Measurements from ENCODE around the gene MBD2. TPM values are rescaled to one million over a fixed set of nuclear protein-coding genes. Genes with fewer than 3 reads are reported as not detected.

MBD2 gene, protein sequence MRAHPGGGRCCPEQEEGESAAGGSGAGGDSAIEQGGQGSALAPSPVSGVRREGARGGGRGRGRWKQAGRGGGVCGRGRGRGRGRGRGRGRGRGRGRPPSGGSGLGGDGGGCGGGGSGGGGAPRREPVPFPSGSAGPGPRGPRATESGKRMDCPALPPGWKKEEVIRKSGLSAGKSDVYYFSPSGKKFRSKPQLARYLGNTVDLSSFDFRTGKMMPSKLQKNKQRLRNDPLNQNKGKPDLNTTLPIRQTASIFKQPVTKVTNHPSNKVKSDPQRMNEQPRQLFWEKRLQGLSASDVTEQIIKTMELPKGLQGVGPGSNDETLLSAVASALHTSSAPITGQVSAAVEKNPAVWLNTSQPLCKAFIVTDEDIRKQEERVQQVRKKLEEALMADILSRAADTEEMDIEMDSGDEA
- 10 to 100 TPM; 35.9 to 39.2 TPM for total RNA-seq
- polyA plus RNA-seq (2013, experiment 1 of 2), result 36.6 TPM
- polyA plus RNA-seq (2013, experiment 2 of 2), result 44.6 TPM
- long read RNA-seq, experiment 1, transcript MBD2-205 (3 exons, 1,182 nt), result major isoform, 9 of 20 reads
- long read RNA-seq, experiment 1, transcript MBD2-202 (3 exons, 1,237 nt), result minor isoform, 5 of 20 reads
- long read RNA-seq, experiment 1, partial matches to known transcripts, result 3 of 20 reads
- long read RNA-seq, experiment 1, other reads (novel, unspliced or antisense), result 3 of 20 reads
- long read RNA-seq, experiment 2, full-length matches to known transcripts, result 107 of 115 reads
- long read RNA-seq, experiment 2, partial matches to known transcripts, result 3 of 115 reads
- long read RNA-seq, experiment 2, other reads (novel, unspliced or antisense), result 5 of 115 reads
- long read RNA-seq, experiment 3, partial matches to known transcripts, result 0 of 2 reads
- long read RNA-seq, experiment 3, other reads (novel, unspliced or antisense), result 2 of 2 reads
- long read RNA-seq, experiment 4, result 0 reads

GRCh38 chr18:54224379-54225014 is at the start of gene MBD2:
Gene MBD2 (minus strand): TSS chr18:54224669. CDS start chr18:54224559, 110 bp downstream.
- 0 to 1% methylated on average over 1 to 66 of the region's 66 CpGs for WGBS, 2 experiments (ENCODE audit: insufficient coverage in 1 of 2, insufficient read length in 1 of 2)
- Histone ChIP-seq H3K9me3 (ENCODE audit: control insufficient read depth, low read length) (no peaks in the 10 kb centered on the region), H3K36me3 (ENCODE audit: control insufficient read depth, insufficient read depth, low read length) (peaks cover 5% of the 10 kb centered on the region), H3K4me1 (ENCODE audit: control insufficient read depth, insufficient read depth, low read length) (peaks cover 8% of the 10 kb centered on the region), H3K27me3 (ENCODE audit: control insufficient read depth, insufficient read depth, low read length, poor library complexity, severe bottlenecking) (no peaks in the 10 kb centered on the region), H3K27ac (ENCODE audit: low read depth, low read length) (no peak within 1 kb of the TSS), H3K9ac (ENCODE audit: extremely low read depth, low read length, poor library complexity, severe bottlenecking) (no peak within 1 kb of the TSS), H3K4me3 (ENCODE audit: low read length) (peak within 1 kb of the TSS; percentile 88)
- DNase-seq, result peak; percentile 98
- Mint-ChIP-seq H3K4me1 (peaks cover 46% of the 10 kb centered on the region), H3K27ac (peak within 1 kb of the TSS; percentile 93), H3K27me3 (ENCODE audit: insufficient read depth) (no peaks in the 10 kb centered on the region), H3K9me3 (no peaks in the 10 kb centered on the region), H3K4me3 (peak within 1 kb of the TSS; percentile 87), H3K36me3 (ENCODE audit: low read depth) (peaks cover 14% of the 10 kb centered on the region)
- peak; percentile 45 for TF ChIP-seq CTCF (conservative IDR thresholded peaks at IDR 0.05)

GRCh38 chr18:54269893-54270844 is 45.7 kb upstream of the MBD2 start:
- 10 to 13% methylated on average over 10 to 24 of the region's 27 CpGs for WGBS, 2 experiments (ENCODE audit: insufficient coverage in 1 of 2, insufficient read length in 1 of 2)

More at GRCh38 chr18:54269893-54270844, 45.7 kb upstream of the MBD2 start:
- H3K27ac Mint-ChIP-seq, result peak overlapping the region; percentile 91
- no peaks in the 10 kb centered on the region for H3K27me3 Mint-ChIP-seq (ENCODE audit: insufficient read depth)
- H3K9ac ChIP-seq (ENCODE audit: extremely low read depth, low read length, poor library complexity, severe bottlenecking), result peak overlapping the region; percentile 79
- H3K4me3 Mint-ChIP-seq, result peak overlapping the region; percentile 72
- peak overlapping the region; percentile 25 for H3K27ac ChIP-seq (ENCODE audit: low read depth, low read length)
- H3K27me3 ChIP-seq (ENCODE audit: control insufficient read depth, insufficient read depth, low read length, poor library complexity, severe bottlenecking), result no peaks in the 10 kb centered on the region
- DNase-seq, result peak; percentile 90
- H3K4me1 Mint-ChIP-seq, result peaks cover 17% of the 10 kb centered on the region
- no peaks in the 10 kb centered on the region for H3K9me3 ChIP-seq (ENCODE audit: control insufficient read depth, low read length)
- peaks cover 12% of the 10 kb centered on the region for H3K36me3 ChIP-seq (ENCODE audit: control insufficient read depth, insufficient read depth, low read length)
- TF ChIP-seq CTCF (conservative IDR thresholded peaks at IDR 0.05), result peak; percentile 74
- H3K36me3 Mint-ChIP-seq (ENCODE audit: low read depth), result peaks cover 9% of the 10 kb centered on the region
- no peaks in the 10 kb centered on the region for H3K4me1 ChIP-seq (ENCODE audit: control insufficient read depth, insufficient read depth, low read length)
- no peaks in the 10 kb centered on the region for H3K9me3 Mint-ChIP-seq
- H3K4me3 ChIP-seq (ENCODE audit: low read length), result peak overlapping the region; percentile 95
